Skeletal muscle satellite cell (primary cell): ENCODE results near the gene C1QTNF5.

ENCODE experiments used
- H3K27me3 ChIP-seq: 2 replicates; pipeline ENCODE4 v1.7.0; 2013; ENCODE audit warnings: low read length; ENCODE audit not compliant: control insufficient read depth, insufficient read depth
- H3K36me3 ChIP-seq: 2 replicates; pipeline ENCODE4 v1.7.0; 2013; ENCODE audit warnings: mild to moderate bottlenecking, control low read depth, low read length; ENCODE audit not compliant: insufficient read depth
- H3K4me1 ChIP-seq: 2 replicates; pipeline ENCODE4 v1.7.0; 2013; ENCODE audit warnings: low read length; ENCODE audit not compliant: control insufficient read depth, insufficient read depth
- H3K4me2 ChIP-seq: 2 replicates; pipeline ENCODE4 v1.7.0; 2013; ENCODE audit warnings: mild to moderate bottlenecking, low read length
- H3K4me3 ChIP-seq: 2 replicates; pipeline ENCODE4 v1.7.0; 2013; ENCODE audit warnings: low read length
- H3K9ac ChIP-seq: 2 replicates; pipeline ENCODE4 v1.7.0; 2013; ENCODE audit warnings: mild to moderate bottlenecking, low read depth, low read length, moderate library complexity
- H3K9me3 ChIP-seq: replicated peaks from 2 replicates; pipeline ENCODE4 v1.7.0; 2013; ENCODE audit warnings: mild to moderate bottlenecking, control low read depth, low read length

C1QTNF5 gene

DNA sequence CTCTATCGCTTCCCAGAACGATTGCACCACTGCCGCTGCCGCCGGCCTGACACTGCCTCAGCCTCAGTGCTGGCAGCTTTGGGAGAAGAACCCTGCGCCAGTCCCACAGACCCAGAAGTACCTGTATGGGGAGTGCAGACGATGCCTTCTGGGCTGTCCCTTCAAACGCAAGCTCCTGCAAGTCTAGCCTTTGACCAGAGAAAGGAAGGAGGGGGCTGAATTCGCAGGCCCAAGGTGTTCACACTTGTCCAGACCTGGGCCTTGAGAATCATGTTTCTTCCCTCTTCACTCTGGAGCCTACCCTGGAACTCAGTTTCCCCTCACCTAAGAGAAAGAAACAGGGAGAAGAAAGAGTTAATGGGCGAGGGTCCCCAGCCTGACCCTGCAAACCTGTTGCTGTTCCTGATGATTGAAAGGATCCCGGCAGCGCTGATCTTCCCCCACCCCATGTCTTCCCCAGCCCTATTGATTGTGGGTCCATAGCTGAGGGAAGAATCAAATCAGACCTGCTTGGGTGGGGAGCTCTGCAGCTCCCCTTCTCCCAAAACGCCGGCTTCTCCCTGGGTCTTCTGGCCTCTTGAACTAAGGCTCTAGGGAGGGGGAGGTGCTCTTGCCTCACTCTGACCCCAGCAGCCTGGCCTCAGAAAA is 23.0 kb downstream of the C1QTNF5 start:
- H3K4me2 ChIP-seq = peak overlapping the region; percentile 95

DNA sequence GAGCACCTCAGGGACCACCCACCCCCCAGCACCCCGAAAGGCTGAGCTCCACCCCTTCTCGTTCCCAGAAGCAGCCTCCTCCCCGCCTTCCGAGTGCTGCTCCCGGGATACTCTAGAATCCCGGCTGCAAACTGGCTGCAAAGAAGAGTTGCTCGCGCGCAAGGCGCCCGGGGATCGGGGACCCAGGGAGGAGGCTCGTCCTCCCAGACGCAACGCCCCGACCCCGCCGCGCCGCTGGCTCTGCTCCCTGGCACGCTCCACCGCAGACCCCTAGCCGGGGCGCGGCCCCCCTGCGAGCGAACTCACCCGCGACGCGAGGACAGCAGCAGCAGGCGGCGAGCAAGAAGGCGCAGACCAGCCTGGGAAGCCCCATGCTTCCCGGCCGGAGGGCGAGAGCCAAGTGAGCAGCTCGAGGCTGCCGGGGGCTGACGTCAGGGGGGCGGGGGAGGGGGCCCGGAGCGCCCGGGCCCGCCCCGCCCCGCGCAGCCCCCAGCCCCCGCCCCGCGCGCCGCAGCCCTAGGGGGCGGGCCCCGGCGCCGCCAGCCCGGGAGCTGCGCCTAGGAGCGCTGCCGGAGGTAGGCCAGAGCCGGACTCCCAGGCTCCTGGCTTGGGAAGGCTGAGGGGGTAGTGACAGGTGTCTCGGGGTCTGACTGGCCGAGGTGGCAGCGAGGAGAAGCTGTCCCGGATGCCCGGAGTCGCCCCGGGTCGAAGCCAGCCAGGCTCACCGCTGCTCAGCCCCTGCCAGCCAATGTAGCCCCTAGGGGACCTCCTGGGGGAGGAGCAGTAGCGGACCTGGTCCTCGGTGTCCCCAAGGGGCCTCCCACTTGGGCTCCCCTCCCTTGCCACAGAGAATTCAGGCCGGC is 23.7 kb downstream of the C1QTNF5 start, which contains the start of gene MCAM:
Gene MCAM, minus strand, starts transcription at position 402 of the 863 bp plus-strand sequence. Its CDS starts 29 bp downstream, at position 373.
- no peaks in the 10 kb centered on the region for H3K9me3 ChIP-seq
- peak within 1 kb of the TSS; percentile 95 for H3K4me2 ChIP-seq
- H3K4me1 ChIP-seq = peaks cover 49% of the 10 kb centered on the region
- H3K9ac ChIP-seq = peak within 1 kb of the TSS; percentile 35
- H3K4me3 ChIP-seq = peak within 1 kb of the TSS; percentile 69
- H3K36me3 ChIP-seq = no peaks in the 10 kb centered on the region
- H3K27me3 ChIP-seq = peaks cover 9% of the 10 kb centered on the region

More for the DNA sequence above, 23.0 kb downstream of the C1QTNF5 start:
- H3K36me3 ChIP-seq = no peaks in the 10 kb centered on the region
- H3K4me1 ChIP-seq = peaks cover 49% of the 10 kb centered on the region
- H3K4me3 ChIP-seq = no peak overlapping the region
- peaks cover 9% of the 10 kb centered on the region for H3K27me3 ChIP-seq
- H3K9ac ChIP-seq = no peak overlapping the region
- no peaks in the 10 kb centered on the region for H3K9me3 ChIP-seq

DNA sequence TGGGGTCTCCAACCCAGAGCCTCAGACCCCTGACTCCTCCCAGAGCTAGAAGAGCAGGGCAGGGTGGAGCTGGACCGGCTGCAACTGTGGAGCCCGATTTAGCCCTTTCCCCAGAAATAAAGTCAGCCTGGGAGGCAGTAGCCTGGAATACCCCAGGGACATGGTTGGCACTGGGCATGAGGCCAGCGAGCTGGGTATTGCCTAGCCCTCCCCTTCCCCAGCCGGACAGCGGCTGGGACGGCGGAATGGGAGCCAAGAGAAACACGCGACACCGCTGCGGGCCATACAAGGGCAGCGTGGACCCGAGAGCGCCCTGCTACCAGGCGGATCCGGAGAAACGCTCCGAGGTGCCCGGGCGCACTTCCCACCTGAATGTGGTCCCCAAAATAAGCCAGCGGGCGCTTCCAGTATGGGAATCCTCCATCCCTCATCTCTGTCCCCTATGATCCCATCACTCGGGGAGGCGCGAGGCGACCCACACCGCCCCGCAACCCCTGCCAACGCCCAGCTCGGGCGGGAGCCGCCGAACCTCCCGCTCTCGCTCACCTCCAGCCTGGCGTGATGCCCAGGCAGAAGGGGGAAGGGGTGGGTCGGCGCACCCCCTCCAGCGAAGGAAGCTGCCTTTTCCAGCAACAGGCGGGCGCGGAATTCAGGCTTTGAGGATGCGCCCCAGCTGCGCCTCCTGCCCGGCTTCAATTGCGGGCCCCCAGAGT is 24.5 kb downstream of the C1QTNF5 start:
- H3K27me3 ChIP-seq = peaks cover 9% of the 10 kb centered on the region
- H3K4me3 ChIP-seq = peak overlapping the region; percentile 69
- peak overlapping the region; percentile 95 for H3K4me2 ChIP-seq
- no peaks in the 10 kb centered on the region for H3K9me3 ChIP-seq
- H3K9ac ChIP-seq = peak overlapping the region; percentile 35
- no peaks in the 10 kb centered on the region for H3K36me3 ChIP-seq
- peaks cover 45% of the 10 kb centered on the region for H3K4me1 ChIP-seq

DNA sequence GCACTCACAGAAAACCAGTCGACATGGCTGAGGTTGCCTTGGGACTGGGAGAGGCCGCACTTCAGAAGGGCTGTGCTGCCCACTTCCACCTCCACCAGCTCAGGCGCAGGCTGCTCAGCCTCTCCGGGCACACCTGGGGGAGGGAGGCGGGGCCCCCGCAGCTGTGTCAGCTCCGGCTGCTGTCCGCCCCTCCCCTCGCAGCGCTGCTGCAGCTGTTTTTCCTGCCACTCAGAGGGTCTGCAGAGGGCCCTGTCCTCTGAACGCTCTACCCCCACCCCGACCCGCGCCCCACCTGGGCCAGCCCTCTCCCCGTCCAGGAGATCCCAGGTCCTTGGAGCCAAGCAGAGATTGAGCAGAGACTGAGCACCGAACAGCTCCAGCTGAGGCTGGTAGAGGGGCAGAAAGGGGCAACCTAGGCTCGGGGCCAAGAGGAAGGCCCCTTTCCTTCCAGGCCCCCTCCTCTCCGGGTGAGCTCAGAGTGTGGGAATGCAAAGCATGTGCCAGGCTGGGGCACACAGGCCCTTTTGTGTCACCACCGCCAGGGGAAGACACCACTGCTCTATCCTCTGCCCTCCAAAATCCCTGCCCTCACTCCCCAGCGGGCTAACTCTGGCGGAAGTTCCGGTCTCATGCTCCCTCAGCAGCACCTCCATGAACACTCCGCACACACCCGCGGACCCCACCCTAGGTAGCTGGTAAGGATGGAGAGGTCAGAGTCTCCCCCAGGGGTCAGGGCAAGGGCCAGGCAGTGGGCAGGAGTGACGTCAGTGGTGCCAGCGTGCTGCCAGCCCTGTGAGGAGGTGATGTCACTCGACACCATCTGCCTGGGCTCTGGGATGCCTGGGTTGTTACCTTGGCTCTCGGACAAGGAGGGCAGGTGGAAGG is 25.3 kb downstream of the C1QTNF5 start:
- H3K4me3 ChIP-seq = peak overlapping the region; percentile 69
- H3K27me3 ChIP-seq = peaks cover 9% of the 10 kb centered on the region
- H3K9ac ChIP-seq = no peak overlapping the region
- no peaks in the 10 kb centered on the region for H3K9me3 ChIP-seq
- H3K4me2 ChIP-seq = peak overlapping the region; percentile 95
- H3K4me1 ChIP-seq = peaks cover 37% of the 10 kb centered on the region
- H3K36me3 ChIP-seq = no peaks in the 10 kb centered on the region

DNA sequence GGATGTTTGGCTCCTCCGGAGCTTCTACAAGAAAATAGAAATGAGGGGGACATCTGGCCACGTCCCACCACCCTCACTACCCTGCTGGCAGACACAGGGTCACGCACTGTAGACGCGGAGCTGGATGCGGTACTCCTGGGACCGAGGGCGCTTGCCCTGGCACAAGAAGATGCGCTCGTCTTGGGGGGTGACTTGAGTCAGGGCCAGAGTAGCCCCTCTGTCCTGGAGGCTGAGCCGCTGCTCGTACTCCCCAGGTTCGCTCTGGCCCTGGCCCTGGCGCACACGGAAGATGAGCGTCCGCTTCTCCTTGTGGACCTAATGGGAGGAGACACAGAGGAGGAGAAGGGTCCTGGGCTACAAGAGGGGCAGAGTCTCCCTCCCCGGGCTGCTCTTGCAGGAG is 26.0 kb downstream of the C1QTNF5 start:
- H3K27me3 ChIP-seq = peaks cover 9% of the 10 kb centered on the region
- no peak overlapping the region for H3K4me3 ChIP-seq
- no peak overlapping the region for H3K4me2 ChIP-seq
- H3K36me3 ChIP-seq = peaks cover 1% of the 10 kb centered on the region
- H3K4me1 ChIP-seq = peaks cover 37% of the 10 kb centered on the region
- no peak overlapping the region for H3K9ac ChIP-seq
- H3K9me3 ChIP-seq = no peaks in the 10 kb centered on the region

DNA sequence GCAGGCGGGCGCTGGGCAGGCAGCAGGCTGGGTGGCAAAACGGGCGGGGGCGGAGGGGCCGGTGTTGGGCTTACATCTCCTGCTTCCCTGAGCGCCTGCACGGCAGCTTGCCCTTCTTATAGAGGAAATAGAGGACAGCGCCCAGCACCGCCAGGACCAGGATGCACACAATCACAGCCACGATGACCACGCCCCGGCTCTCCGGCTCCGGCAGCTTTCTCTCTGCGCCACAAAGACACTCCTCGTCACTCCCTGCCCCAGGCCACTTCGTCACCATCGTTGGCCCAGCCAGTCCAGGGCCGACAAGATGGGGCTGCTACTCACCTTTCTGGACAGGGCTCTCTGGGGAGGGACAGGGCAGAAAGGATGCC is 30.0 kb downstream of the C1QTNF5 start:
- Histone ChIP-seq H3K36me3 (peaks cover 10% of the 10 kb centered on the region), H3K4me3 (no peak overlapping the region), H3K27me3 (peaks cover under 1% of the 10 kb centered on the region), H3K9ac (no peak overlapping the region), H3K4me2 (no peak overlapping the region), H3K4me1 (peaks cover 14% of the 10 kb centered on the region), H3K9me3 (no peaks in the 10 kb centered on the region)

DNA sequence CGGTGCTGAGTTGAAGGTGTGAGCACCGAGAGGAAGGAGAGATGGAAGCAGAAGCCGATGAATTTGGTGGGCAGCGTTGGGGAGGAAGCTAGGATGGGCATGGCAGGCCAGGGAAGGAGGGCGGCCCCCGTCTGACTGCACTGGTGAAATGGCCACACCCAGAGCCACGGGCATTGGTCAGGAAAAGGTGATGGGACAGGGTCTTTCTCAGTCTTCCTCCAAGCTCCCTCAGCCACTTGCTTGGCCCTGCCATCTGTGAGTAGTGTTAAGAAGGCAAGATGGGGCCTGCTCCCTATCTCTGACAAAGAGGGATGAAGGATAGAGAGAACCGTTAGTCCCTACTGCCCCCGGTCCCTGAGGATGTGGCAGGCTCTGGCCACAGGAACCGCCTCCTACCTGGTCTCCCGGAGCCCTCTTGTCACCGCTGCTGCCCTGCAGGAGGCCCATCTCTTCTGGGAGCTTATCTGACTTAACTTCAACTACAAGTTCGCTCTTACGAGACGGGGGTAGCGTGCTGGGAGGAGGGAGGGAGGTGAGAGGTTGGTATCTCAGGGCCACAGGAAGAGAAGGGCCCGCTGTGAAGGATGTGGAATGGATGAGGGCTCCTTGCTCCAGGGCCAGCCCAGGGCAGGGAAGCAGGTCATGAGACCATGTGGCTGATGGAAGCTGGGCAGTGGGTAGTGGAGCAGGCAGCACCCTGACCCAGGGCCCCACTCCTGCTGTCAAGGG is 30.6 kb downstream of the C1QTNF5 start:
- no peak overlapping the region for H3K9ac ChIP-seq
- H3K36me3 ChIP-seq = peaks cover 11% of the 10 kb centered on the region
- no peak overlapping the region for H3K4me3 ChIP-seq
- no peaks in the 10 kb centered on the region for H3K27me3 ChIP-seq
- H3K4me1 ChIP-seq = peaks cover 8% of the 10 kb centered on the region
- no peaks in the 10 kb centered on the region for H3K9me3 ChIP-seq
- H3K4me2 ChIP-seq = no peak overlapping the region

DNA sequence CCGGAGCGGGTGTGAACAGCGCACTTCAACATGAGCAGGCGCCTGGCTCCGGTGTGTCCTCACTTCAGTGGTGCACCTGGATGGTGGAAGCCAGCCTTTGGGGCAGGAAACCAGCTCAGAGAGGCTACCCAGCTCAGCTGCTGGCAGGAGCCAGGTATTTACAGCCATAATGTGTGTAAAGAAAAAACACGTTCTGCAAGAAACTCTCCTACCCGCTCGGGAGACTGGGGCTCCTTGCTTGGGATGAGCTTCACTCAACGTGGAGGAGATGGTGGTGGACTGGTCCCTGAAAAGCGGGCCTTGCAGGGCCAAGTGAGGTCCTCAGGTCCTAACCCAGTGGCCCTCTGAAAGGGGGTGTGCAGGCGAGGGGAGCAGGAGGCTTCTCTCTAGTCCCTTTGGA is 31.3 kb downstream of the C1QTNF5 start:
- no peak overlapping the region for H3K9ac ChIP-seq
- peaks cover 14% of the 10 kb centered on the region for H3K36me3 ChIP-seq
- H3K4me3 ChIP-seq = no peak overlapping the region
- H3K27me3 ChIP-seq = no peaks in the 10 kb centered on the region
- no peak overlapping the region for H3K4me2 ChIP-seq
- H3K9me3 ChIP-seq = no peaks in the 10 kb centered on the region
- peaks cover 6% of the 10 kb centered on the region for H3K4me1 ChIP-seq

DNA sequence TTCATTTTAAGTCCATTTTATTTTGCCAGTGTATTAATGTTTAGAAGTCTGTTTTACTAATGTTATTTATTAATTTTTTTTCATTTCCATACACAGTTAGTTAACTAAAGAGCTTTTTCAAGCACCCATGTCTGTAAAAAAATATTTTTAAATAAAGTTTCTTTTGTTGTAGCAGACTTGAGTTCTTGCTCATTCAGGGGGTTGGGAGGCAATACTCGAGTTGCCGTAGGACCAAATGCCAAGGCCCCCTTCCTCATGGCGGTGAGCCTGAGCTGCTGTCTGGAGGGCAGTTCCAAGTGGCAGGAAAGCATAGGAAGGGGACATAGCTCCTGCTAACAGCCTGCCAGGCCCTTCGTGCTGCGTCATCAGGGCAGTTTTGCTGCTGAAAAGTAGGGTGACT is 32.7 kb downstream of the C1QTNF5 start:
- Histone ChIP-seq H3K4me1 (peaks cover 6% of the 10 kb centered on the region), H3K9ac (no peak overlapping the region), H3K4me3 (no peak overlapping the region), H3K4me2 (no peak overlapping the region), H3K9me3 (no peaks in the 10 kb centered on the region), H3K36me3 (peaks cover 25% of the 10 kb centered on the region), H3K27me3 (no peaks in the 10 kb centered on the region)

DNA sequence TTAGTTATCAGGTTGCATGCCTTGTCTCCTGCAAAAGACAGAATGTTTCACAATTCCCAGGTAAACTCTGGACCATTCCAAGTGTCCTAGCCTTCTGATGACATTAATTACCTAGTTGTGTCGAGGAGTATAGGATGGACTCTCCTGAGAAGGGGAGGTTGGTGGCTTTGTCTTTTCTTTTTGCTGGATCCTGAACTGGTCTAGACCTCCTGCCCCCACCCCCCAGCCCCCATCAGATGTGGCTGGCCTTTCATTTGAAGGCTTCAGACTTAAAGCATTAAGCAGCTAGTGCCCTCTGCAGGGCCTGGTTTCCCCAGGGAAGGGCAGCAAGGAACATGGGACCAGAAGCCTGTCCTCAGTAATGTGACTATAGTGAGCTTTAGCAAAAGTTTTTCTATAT is 33.5 kb downstream of the C1QTNF5 start:
- no peak overlapping the region for H3K4me3 ChIP-seq
- no peaks in the 10 kb centered on the region for H3K27me3 ChIP-seq
- no peaks in the 10 kb centered on the region for H3K9me3 ChIP-seq
- H3K9ac ChIP-seq = no peak overlapping the region
- H3K4me2 ChIP-seq = no peak overlapping the region
- H3K4me1 ChIP-seq = peaks cover 6% of the 10 kb centered on the region
- peaks cover 32% of the 10 kb centered on the region for H3K36me3 ChIP-seq
